PC-3 (cell line): ENCODE data around the gene SERPINF2. TPM values are rescaled to one million over a fixed set of nuclear protein-coding genes. Genes with fewer than 3 reads are reported as not detected.

Source experiments
- ATAC-seq: fragments of 200-7000 bp; cut with Tn5 transposase; 2 replicates; pipeline ENCODE4 v1.9.1; 2020; ENCODE audit warnings: mild to moderate bottlenecking, moderate library complexity
- BruUV-seq: library from RNA; stranded (reverse); fragments of 400-500 nt; replicated peaks from 2 replicates; lab custom pipeline; 2021; lab: Mats Ljungman, UMichigan
- CTCF ChIA-PET: fragments of 300-600 bp; sonication (Branson Sonifier 250); formaldehyde crosslinking; loops from one replicate; lab custom pipeline; 2022; ENCODE audit warnings: antibody characterized with exemption; lab: Charles Lee
- POLR2A ChIA-PET: fragments of 300-600 bp; sonication (Branson Sonifier 250); formaldehyde crosslinking; loops from one replicate; lab custom pipeline; 2022; ENCODE audit warnings: antibody characterized with exemption; ENCODE audit not compliant: unreplicated experiment; lab: Charles Lee
- DNase-seq: peaks from one replicate; pipeline ENCODE4 v3.0.0-alpha.2; 2015
- H2AFZ ChIP-seq: fragments of 300-600 bp; sonication (generic); 2 replicates; pipeline ENCODE4 v1.6.0; 2016; ENCODE audit warnings: antibody characterized with exemption, low read length
- H3F3A ChIP-seq: fragments of 300-600 bp; sonication (generic); one replicate; pipeline ENCODE4 v1.6.0; 2017; ENCODE audit warnings: antibody characterized with exemption, low read length, control low read depth, mild to moderate bottlenecking; ENCODE audit not compliant: unreplicated experiment
- H3K27ac ChIP-seq: fragments of 300-600 bp; sonication (generic); 2 replicates; pipeline ENCODE4 v1.5.1; 2016; ENCODE audit warnings: mild to moderate bottlenecking, low read length
- H3K27me3 ChIP-seq: fragments of 300-600 bp; sonication (generic); 2 replicates; pipeline ENCODE4 v1.6.1; 2016; ENCODE audit warnings: low read length, mixed read lengths
- H3K36me3 ChIP-seq: fragments of 300-600 bp; sonication (generic); 2 replicates; pipeline ENCODE4 v1.6.1; 2016; ENCODE audit warnings: low read depth, mixed run types, low read length, mixed read lengths
- H3K4me1 ChIP-seq: fragments of 300-600 bp; sonication (generic); 2 replicates; pipeline ENCODE4 v1.5.1; 2016; ENCODE audit warnings: low read length; ENCODE audit not compliant: insufficient read depth
- H3K4me2 ChIP-seq: fragments of 300-600 bp; sonication (generic); 2 replicates; pipeline ENCODE4 v1.6.0; 2016; ENCODE audit warnings: low read length
- H3K4me3 ChIP-seq: fragments of 300-600 bp; sonication (generic); 2 replicates; pipeline ENCODE4 v1.5.1; 2016; ENCODE audit warnings: mild to moderate bottlenecking, low read length, mixed read lengths
- H3K79me2 ChIP-seq: fragments of 300-600 bp; sonication (generic); 2 replicates; pipeline ENCODE4 v1.6.1; 2017; ENCODE audit warnings: low read length, mixed read lengths
- H3K9ac ChIP-seq: fragments of 300-600 bp; sonication (generic); 2 replicates; pipeline ENCODE4 v1.6.0; 2016; ENCODE audit warnings: mild to moderate bottlenecking, low read length
- H3K9me2 ChIP-seq: fragments of 300-600 bp; sonication (generic); replicated peaks from 2 replicates; pipeline ENCODE4 v1.6.1; 2016; ENCODE audit warnings: mixed run types, low read length, mixed read lengths
- H3K9me3 ChIP-seq: fragments of 300-600 bp; sonication (generic); 2 replicates; pipeline ENCODE4 v1.6.1; 2016; ENCODE audit warnings: low read length, mixed read lengths
- H4K20me1 ChIP-seq: fragments of 300-600 bp; sonication (generic); 2 replicates; pipeline ENCODE4 v1.6.1; 2016; ENCODE audit warnings: low read length, mixed read lengths
- EZH2 ChIP-seq: fragments of 300-600 bp; sonication (generic); IDR thresholded peaks from one replicate; pipeline ENCODE4 v1.6.1; 2017; ENCODE audit warnings: antibody characterized with exemption, mild to moderate bottlenecking, low read length; ENCODE audit not compliant: unreplicated experiment
- EZH2phosphoT487 ChIP-seq: fragments of 300-600 bp; sonication (generic); IDR thresholded peaks from 2 replicates; pipeline ENCODE4 v1.6.1; 2018; ENCODE audit warnings: mild to moderate bottlenecking, antibody characterized with exemption, low read length, borderline replicate concordance
- intact Hi-C: fragments of 100-400 bp; cut with micrococcal nuclease; formaldehyde crosslinking; loops from 2 replicates; pipeline ENCODE4 v1.9.0; 2023
- total RNA-seq: library from RNA; depleted of rRNA; stranded (reverse); fragments of >200 nt; gene quantifications from 2 replicates; pipeline ENCODE4 v1.2.3, GENCODE V29; 2014
- TF ChIP-seq, protein P1 (sequence below): fragments of 300-600 bp; sonication (generic); conservative IDR thresholded peaks from 2 replicates; pipeline ENCODE4 v1.5.1; 2017; ENCODE audit warnings: antibody characterized with exemption, low read depth, mild to moderate bottlenecking, low read length

SERPINF2 gene
- total RNA-seq, 1 experiment from 2014 or later, result 2.5 TPM

DNA sequence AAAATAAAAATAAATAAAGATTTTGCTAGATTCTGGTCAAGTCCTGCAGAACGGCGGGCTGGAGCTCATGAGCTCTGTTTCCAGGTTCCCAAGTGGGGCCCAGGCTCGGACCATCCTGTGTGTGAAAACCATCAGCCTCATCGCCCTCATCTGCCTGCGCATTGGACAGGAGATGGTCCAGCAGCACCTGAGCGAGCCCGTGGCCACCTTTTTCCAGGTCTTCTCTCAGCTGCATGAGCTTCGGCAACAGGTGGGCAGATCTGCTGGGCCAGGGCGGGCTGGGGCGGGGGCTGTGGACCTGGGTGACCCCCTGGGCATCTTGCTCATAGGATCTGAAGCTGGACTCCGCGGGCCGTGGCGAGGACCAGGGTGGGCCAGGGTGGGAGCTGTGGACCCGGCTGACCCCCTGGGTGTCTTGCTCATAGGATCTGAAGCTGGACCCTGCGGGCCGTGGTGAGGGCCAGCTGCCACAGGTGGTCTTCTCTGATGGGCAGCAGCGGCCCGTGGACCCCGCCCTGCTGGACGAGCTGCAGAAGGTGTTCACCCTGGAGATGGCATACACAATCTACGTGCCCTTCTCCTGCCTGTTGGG, 10.3 kb upstream of the SERPINF2 start:
- Histone ChIP-seq H3K27me3 (no peaks in the 10 kb centered on the region), H3K27ac (no peak overlapping the region), H3K4me1 (no peaks in the 10 kb centered on the region), H2AFZ (no peak overlapping the region), H3K9me2 (no peaks in the 10 kb centered on the region), H3K4me3 (no peak overlapping the region), H3K4me2 (no peak overlapping the region), H3K36me3 (no peaks in the 10 kb centered on the region), H3K9ac (no peak overlapping the region), H3K79me2 (no peaks in the 10 kb centered on the region), H3F3A (no peaks in the 10 kb centered on the region), H4K20me1 (no peaks in the 10 kb centered on the region), H3K9me3 (no peaks in the 10 kb centered on the region)
- ChIA-PET CTCF (no interaction called here), POLR2A (no interaction called here)
- BruUV-seq, result no TSS peak
- ATAC-seq (no peak), DNase-seq (no peak)
- TF ChIP-seq, protein P1, sequence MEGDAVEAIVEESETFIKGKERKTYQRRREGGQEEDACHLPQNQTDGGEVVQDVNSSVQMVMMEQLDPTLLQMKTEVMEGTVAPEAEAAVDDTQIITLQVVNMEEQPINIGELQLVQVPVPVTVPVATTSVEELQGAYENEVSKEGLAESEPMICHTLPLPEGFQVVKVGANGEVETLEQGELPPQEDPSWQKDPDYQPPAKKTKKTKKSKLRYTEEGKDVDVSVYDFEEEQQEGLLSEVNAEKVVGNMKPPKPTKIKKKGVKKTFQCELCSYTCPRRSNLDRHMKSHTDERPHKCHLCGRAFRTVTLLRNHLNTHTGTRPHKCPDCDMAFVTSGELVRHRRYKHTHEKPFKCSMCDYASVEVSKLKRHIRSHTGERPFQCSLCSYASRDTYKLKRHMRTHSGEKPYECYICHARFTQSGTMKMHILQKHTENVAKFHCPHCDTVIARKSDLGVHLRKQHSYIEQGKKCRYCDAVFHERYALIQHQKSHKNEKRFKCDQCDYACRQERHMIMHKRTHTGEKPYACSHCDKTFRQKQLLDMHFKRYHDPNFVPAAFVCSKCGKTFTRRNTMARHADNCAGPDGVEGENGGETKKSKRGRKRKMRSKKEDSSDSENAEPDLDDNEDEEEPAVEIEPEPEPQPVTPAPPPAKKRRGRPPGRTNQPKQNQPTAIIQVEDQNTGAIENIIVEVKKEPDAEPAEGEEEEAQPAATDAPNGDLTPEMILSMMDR, result no peak
- TF ChIP-seq EZH2 (no peak), EZH2phosphoT487 (no peak)
- intact Hi-C loops, result no loop called here

DNA sequence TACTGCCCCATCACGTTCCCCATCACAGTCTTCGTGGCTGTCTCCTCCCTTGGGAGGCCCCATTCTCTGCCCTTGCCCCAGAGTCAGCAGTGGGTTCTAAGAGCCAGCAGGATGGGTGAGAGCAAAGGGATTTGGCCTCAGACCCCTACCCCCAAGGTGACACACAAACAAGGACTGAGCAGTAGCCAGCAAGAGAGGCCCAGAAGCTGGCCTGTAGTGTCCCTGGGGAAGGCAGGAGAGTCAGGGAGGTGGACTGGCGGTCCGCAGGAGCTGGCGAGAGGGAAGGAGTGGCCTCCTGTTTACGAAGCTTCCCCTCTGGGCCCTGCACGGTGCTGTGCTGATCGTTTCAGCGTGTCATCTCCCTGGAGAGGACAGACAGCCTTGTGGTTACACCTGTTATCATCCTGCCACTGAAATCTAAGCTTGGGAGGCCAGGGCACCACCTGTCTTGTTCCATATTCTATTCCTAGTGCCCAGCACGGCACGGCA, 9.8 kb upstream of the SERPINF2 start:
- Histone ChIP-seq H3K9me2 (no peaks in the 10 kb centered on the region), H3K79me2 (no peaks in the 10 kb centered on the region), H3K4me2 (no peak overlapping the region), H3K4me1 (no peaks in the 10 kb centered on the region), H3K9ac (no peak overlapping the region), H3K27me3 (no peaks in the 10 kb centered on the region), H3K27ac (no peak overlapping the region), H3K36me3 (no peaks in the 10 kb centered on the region), H4K20me1 (no peaks in the 10 kb centered on the region), H2AFZ (no peak overlapping the region), H3F3A (no peaks in the 10 kb centered on the region), H3K4me3 (no peak overlapping the region), H3K9me3 (no peaks in the 10 kb centered on the region)
- no peak for ATAC-seq
- intact Hi-C loops, result no loop called here
- CTCF ChIA-PET, result no interaction called here
- DNase-seq, result no peak
- TF ChIP-seq, protein P1, result no peak
- no peak for TF ChIP-seq EZH2phosphoT487
- TF ChIP-seq EZH2, result no peak
- POLR2A ChIA-PET, result no interaction called here
- no TSS peak for BruUV-seq

DNA sequence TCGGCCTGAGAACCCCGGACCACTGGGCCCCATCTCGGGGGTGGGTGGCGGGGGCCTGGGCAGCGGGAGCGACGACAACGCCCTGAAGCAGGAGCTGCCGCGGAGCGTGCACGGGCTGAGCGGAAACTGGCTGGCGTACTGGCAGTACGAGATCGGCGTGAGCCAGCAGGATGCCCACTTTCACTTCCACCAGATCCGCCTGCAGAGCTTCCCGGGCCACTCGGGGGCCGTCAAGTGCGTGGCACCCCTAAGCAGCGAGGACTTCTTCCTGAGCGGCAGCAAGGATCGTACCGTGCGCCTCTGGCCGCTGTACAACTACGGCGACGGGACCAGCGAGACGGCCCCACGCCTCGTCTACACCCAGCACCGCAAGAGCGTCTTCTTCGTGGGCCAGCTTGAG, 8.9 kb upstream of the SERPINF2 start:
- no peak overlapping the region for H3K27ac ChIP-seq
- no peak overlapping the region for H2AFZ ChIP-seq
- H3K36me3 ChIP-seq, result no peaks in the 10 kb centered on the region
- no peaks in the 10 kb centered on the region for H3K79me2 ChIP-seq
- no peaks in the 10 kb centered on the region for H3K27me3 ChIP-seq
- no peaks in the 10 kb centered on the region for H3K9me2 ChIP-seq
- H4K20me1 ChIP-seq, result no peaks in the 10 kb centered on the region
- no peak for ATAC-seq
- H3K4me2 ChIP-seq, result no peak overlapping the region
- H3K9ac ChIP-seq, result no peak overlapping the region
- intact Hi-C loops, result no loop called here
- H3K4me3 ChIP-seq, result no peak overlapping the region
- no peaks in the 10 kb centered on the region for H3K9me3 ChIP-seq
- CTCF ChIA-PET, result no interaction called here
- no peaks in the 10 kb centered on the region for H3F3A ChIP-seq
- no TSS peak for BruUV-seq
- no peaks in the 10 kb centered on the region for H3K4me1 ChIP-seq
- TF ChIP-seq EZH2phosphoT487 (no peak), EZH2 (no peak)
- TF ChIP-seq, protein P1, result no peak
- no peak for DNase-seq
- POLR2A ChIA-PET, result no interaction called here
